HG02885 (cell line): Measurements from ENCODE around the gene GLMN.

ENCODE experiments used
- ATAC-seq: cut with Tn5 transposase; IDR thresholded peaks from one replicate; pipeline ENCODE4 v1.9.1; 2021; ENCODE audit warnings: mild to moderate bottlenecking; ENCODE audit not compliant: unreplicated experiment, poor library complexity

Gene GLMN, protein sequence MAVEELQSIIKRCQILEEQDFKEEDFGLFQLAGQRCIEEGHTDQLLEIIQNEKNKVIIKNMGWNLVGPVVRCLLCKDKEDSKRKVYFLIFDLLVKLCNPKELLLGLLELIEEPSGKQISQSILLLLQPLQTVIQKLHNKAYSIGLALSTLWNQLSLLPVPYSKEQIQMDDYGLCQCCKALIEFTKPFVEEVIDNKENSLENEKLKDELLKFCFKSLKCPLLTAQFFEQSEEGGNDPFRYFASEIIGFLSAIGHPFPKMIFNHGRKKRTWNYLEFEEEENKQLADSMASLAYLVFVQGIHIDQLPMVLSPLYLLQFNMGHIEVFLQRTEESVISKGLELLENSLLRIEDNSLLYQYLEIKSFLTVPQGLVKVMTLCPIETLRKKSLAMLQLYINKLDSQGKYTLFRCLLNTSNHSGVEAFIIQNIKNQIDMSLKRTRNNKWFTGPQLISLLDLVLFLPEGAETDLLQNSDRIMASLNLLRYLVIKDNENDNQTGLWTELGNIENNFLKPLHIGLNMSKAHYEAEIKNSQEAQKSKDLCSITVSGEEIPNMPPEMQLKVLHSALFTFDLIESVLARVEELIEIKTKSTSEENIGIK

DNA sequence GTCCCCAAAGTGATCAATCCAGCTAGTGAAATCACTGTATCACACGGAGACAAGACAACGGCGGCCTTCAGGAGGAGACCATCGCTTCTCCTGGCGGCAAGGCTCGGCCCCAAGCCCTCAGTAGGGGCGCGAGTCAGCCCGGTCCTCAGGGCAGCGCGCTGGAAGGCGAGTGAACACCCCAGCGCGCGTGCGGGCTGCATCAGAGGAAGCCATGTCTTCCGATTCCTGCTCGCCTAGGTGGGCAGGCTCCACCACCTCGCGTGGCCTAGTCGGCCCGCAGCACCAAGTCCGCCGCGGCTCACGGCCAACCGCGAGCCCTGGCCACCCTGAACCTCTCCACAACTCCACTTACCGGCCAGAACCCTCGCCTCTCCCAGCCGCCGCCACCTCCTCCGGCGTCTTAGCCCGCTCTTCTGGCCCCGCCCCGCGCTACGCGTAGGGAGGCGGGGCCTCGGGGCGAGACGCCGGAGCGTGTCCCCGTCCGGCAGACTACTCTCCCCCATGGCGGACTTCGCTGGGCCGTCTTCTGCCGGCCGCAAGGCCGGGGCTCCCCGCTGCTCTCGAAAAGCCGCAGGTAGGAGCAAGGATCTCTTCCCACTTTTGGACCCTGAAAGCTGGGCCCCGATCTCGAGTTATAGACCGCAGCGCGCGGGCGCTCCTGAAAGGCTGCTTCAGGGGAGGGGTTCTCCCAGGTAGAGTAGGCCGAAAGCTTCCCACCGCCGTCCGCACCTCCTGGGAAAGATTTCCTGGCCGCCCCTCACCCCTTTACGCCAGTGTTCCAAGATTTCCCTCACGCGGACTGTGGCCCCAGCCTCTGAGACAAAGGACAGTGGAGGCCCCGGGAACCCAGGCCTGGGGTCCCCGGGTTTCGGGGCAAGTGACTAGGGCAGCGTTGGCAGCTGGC is at the start of gene GLMN, which contains the start of gene RPAP2:
TSS of gene GLMN (minus strand) at position 415 of the 904 bp plus-strand sequence. CDS start 988 bp downstream, outside the sequence.
TSS of gene RPAP2 (plus strand) at position 487 of the 904 bp plus-strand sequence. CDS start at position 502, 15 bp downstream.
- ATAC-seq, result peak; percentile 98

DNA sequence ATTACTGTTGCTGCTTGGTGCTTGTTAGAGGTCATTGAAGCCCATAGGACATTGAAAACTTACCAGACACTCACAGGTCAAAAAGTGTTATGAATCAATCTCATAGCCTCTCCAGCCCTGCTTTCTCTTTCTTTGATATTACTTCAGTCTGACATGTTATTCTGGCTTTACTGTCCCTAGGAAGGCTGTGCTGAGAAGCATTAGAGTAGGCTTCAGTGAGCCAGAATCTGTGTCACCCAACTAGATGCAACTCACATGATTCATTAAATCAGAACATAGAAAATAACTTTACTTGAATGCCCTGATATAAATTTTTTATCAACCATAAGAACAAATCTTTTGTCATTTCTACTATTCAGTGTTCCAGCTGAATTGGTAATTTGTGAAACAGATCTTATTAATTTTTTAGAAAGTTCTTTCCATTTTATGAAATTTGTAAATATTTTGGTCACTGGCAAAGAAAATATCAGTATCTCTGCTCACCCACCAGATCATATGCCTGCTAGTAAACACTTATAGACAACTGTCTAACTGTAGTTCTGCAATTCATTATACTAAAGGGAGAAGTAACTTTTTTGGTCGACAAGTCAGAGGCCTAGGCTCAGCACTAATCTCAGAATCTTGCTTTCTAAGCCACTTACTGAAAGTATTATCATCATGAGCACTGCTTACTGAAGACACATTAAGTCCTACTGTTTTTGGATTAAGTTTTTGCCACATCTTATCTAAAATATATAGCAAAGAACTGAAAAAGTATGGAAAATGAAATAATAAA is 48.3 kb upstream of the GLMN start:
- no peak for ATAC-seq

GRCh38 chr1:92343061-92343460 is 44.3 kb upstream of the GLMN start:
- no peak for ATAC-seq

DNA sequence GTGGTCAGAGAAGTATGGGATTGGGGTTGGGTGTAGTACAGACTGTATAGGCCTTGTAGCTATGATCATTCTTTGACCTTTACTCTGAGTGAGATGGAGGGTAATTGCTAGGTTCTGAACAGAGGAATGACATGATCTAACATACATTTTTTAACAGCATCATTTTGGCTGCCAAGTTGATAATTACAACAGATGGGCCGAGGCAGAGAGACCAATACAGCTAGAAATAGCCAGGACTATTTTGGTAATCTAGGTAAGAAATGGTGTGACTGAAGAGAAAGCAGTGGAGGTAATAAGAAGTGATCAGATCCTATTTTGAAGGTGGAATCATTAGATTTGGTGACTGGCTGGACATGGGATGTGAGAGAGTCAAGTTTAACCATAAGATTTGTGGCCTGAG is 43.6 kb upstream of the GLMN start:
- no peak for ATAC-seq

DNA sequence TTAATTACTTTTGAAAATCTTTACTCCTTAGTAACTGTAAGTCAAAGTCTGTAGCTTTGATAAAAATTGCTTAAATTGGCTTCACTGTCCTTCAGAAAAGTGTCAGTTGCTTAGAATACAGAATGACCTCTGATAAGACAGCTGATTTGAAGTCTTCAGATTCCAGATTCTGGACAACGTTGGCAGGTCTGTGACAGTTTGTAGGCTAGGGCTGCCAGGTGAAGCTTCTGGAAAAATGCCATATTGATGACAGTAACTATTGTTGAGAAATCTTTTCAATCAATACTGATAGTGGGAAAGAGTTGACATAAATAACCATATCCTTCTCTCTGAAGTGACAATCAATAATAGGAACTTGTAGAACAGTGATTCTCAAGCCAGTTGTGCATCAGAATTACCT is 41.4 kb upstream of the GLMN start:
- no peak for ATAC-seq

GRCh38 chr1:92333668-92334067 is 34.9 kb upstream of the GLMN start:
- no peak for ATAC-seq

- ATAC-seq, result no peak
These were observed 30.8 kb upstream of the GLMN start for GRCh38 chr1:92329347-92330129.

DNA sequence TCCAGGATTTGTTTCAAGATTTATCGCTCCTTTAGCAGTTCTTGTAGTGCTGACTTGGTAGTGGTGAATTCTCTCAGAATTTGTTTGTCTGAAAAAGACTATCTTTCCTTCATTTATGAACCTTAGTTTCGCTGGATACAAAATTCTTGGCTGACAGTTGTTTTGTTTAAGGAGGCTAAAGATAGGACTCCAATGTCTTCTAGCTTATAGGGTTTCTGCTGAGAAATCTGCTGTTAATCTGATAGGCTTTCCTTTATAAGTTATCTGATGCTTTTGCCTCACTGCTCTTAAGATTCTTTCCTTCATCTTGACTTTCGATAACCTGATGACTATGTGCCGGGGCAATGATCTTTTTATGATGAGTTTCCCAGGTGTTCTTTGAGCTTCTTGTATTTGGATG is 29.0 kb upstream of the GLMN start:
- no peak for ATAC-seq

DNA sequence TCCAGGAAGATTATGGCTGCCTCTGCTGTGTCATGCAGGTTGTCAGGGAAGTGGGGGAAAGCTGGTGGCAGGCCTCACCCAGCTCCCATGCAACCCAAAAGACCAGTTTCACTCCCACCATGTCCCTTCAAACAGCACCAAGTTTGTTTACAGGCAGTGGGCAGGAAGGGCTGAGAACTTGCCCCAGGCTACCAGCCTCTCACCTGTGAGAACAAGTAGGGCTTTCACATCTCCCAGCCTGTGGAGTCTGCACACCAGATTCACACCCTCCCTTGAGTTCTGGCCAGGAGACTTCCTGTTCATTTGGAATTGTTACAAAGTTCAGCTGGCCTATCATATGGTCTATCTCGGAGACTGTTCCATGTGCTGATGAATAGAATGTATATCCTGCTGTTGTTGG is 27.9 kb upstream of the GLMN start:
- ATAC-seq, result no peak

DNA sequence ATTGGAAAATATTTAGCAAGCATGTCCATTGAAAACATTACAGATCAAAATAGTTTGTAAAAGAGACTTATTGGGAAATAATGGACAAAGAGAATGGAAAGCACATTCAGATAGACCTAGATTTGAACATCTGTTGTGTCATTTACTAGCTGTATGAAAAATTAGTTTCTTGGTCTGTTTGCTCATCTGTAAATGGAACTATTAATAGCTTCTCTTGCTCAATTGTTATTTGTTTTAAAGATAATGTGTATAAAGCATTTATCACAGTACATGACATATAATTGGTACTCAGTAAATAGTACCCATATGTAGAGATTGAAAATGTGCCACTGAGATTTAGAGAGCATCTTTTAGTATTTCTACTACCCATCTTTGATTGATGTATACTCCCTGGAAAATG is 26.0 kb upstream of the GLMN start:
- no peak for ATAC-seq

DNA sequence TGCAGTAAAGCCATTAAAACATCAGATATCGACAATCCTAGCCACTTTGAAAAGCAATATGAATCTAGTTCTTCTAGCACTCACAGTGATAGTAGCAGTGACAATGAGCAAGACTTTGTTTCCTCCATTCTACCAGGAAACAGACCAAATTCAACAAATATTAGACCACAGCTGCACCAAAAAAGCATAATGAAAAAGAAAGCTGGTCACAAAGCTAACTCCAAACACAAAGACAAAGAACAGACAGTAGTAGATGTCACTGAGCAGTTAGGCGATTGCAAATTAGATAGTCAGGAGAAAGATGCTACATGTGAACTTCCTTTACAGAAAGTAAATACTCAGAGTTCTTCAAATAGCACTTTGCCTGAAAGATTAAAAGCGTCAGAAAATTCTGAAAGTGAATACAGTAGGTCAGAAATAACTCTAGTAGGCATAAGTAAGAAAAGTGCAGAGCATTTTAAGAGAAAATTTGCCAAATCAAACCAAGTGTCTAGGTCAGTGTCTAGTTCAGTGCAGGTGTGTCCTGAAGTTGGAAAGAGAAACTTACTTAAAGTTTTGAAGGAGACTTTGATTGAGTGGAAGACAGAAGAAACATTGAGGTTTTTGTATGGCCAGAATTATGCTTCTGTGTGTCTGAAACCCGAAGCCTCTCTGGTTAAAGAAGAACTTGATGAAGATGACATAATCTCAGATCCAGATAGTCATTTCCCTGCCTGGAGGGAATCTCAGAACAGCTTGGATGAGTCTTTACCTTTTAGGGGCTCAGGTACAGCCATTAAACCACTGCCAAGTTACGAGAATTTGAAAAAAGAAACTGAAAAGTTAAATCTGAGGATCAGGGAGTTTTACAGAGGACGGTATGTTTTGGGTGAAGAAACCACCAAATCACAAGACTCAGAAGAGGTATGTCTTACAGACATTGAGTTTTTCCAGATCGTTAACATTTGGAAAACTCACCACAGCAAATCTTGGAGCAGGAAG is 25.0 kb upstream of the GLMN start:
- ATAC-seq, result no peak

DNA sequence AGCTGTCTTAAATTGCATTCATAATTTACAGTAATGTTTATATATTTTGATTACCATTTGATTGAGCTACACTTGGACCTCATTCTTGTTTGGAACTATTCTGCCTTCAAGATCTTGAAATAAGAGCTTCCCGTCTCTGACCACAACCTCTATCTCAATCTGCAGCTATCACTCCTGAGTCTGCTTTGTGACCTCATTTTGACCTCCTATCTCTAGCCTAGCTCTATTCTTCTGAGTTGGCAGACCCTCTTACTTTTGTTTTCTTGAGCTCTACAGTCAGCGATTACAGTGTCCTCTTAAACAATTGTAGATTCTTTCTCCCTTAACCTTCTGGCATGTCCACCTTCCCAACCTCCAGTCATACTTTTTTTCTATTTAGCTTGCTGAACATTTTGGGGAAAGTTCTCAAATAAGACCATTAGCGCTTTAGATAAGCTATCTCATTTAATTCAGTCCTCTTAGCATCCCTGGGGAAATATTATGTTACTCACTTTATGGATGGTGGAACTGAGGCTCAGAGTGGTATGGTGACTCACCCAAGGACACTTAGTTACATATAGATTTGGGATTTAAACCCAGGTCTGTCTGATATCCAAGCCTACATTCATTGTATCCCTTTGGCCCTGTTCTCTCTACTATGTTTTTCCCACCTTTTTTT is 19.2 kb upstream of the GLMN start:
- ATAC-seq, result peak; percentile 71

DNA sequence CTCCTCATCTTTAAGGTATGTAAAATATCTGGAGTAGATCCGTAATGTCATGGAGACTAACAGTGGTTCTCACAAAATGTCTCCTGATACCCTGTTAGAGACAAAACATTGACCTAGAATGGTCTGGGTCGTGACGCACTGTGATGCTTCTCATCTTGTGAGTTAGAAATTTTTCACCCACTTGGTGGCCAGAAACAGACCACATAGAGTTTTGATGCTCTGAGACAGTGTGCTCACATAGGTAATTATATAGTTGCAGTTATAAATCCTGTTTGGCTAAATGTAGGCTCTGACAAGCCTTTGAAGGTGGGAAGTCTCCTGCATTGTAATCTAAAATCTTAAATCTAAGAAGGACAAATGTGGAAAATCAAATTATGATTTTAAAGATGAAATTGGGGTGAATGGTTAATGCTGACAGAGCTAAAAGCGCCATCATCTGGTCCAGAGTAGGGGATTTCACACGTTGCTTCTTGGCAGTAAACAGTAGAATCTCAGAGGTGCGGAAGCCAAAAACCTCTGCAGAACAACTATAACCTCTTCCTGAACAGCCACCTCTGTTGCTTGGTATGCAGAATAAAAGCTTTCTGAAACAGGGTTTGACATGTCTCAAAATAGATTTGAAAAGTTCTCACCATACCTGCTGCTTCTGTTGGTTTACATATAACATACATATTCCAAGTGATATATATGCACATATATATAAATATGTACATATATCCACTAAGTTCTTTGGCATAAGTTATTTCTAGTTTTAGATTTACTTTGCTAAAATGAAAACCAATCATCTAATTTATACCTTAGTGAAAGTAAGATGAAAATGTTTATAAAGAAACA is 17.2 kb upstream of the GLMN start:
- ATAC-seq, result no peak

- no peak for ATAC-seq
These were observed 15.2 kb upstream of the GLMN start for GRCh38 chr1:92314024-92314423.

- no peak for ATAC-seq
These were observed 11.4 kb upstream of the GLMN start for GRCh38 chr1:92310185-92310597.

GRCh38 chr1:92307980-92308379 is 9.2 kb upstream of the GLMN start:
- no peak for ATAC-seq

DNA sequence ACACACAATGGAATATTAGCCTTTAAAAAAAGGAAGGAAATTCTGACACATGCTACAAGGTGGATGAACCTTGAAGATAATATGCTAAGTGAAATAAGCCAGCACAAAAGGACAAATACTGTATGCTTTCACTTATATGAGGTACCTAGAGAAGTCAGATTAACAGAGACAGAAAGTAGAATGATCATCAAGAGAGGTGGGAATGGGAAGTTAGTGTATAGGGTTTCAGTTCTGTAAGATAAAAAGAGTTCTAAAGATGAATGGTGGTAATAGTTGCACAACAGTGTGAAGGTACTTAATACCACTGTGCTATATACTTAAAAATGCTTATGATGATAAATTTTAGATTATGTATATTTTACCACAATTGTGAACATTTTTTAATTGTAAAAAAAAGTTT is 7.2 kb upstream of the GLMN start:
- ATAC-seq, result no peak
